ENCODE results near the gene RASA3.

GRCh38 chr13:113939944-113940297 is 192.5 kb downstream of the RASA3 start:
- TF ChIP-seq ELK1 (IDR thresholded peaks at IDR 0.05; ENCODE audit: borderline replicate concordance, low read depth, low read length) (no peak), POLR2A (IDR thresholded peaks at IDR 0.05; ENCODE audit: low read depth, low read length) (no peak), BHLHE40 (IDR thresholded peaks at IDR 0.05; ENCODE audit: low read depth, low read length) (no peak), CHD1 (IDR thresholded peaks at IDR 0.05; ENCODE audit: low read depth, low read length) (no peak), RAD21 (IDR thresholded peaks at IDR 0.05; ENCODE audit: low read length) (no peak), SMC3 (IDR thresholded peaks at IDR 0.05; ENCODE audit: low read depth, low read length) (no peak), FOS (IDR thresholded peaks at IDR 0.05; ENCODE audit: low read depth, low read length) (no peak), MAFK (IDR thresholded peaks at IDR 0.05; ENCODE audit: low read depth, low read length) (no peak), MAZ (IDR thresholded peaks at IDR 0.05; ENCODE audit: borderline replicate concordance, low read depth, low read length) (no peak), RFX5 (IDR thresholded peaks at IDR 0.05; ENCODE audit: low read depth, low read length) (no peak), USF2 (IDR thresholded peaks at IDR 0.05; ENCODE audit: low read depth, low read length) (no peak), CEBPB (IDR thresholded peaks at IDR 0.05; ENCODE audit: low read depth, low read length) (no peak)
- TF ChIP-seq, protein P1, sequence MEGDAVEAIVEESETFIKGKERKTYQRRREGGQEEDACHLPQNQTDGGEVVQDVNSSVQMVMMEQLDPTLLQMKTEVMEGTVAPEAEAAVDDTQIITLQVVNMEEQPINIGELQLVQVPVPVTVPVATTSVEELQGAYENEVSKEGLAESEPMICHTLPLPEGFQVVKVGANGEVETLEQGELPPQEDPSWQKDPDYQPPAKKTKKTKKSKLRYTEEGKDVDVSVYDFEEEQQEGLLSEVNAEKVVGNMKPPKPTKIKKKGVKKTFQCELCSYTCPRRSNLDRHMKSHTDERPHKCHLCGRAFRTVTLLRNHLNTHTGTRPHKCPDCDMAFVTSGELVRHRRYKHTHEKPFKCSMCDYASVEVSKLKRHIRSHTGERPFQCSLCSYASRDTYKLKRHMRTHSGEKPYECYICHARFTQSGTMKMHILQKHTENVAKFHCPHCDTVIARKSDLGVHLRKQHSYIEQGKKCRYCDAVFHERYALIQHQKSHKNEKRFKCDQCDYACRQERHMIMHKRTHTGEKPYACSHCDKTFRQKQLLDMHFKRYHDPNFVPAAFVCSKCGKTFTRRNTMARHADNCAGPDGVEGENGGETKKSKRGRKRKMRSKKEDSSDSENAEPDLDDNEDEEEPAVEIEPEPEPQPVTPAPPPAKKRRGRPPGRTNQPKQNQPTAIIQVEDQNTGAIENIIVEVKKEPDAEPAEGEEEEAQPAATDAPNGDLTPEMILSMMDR (conservative IDR thresholded peaks at IDR 0.05; ENCODE audit: low read depth, low read length): no peak

Data from IMR-90 (cell line).